SK-N-DZ (cell line): ENCODE data around the gene SOX21. TPM values are rescaled to one million over a fixed set of nuclear protein-coding genes. Genes with fewer than 3 reads are reported as not detected.
"Not testable (repeated sequence)": the region's sequence is repeated elsewhere in the genome, so short reads cannot be mapped to it uniquely, and the experiment has no call there.

Source experiments
- DNase-seq: peaks from one replicate; pipeline ENCODE4 v3.0.0-alpha.2; 2015; ENCODE audit warnings: low spot score
- polyA plus RNA-seq, 2 experiments: library from polyadenylated mRNA; depleted of rRNA; stranded (reverse); fragments of >200 nt; gene quantifications; 2 replicates each; pipeline ENCODE4 v1.2.3, GENCODE V29; 2014

SOX21 gene
- not detected in 2 replicates for polyA plus RNA-seq (2014; cell fraction: cytosol; rRNA removed)
- polyA plus RNA-seq (2014; cell fraction: nucleus; rRNA removed): not detected in 2 replicates

GRCh38 chr13:94712287-94712811 lies at the start of gene SOX21:
Gene SOX21, minus strand, starts transcription at chr13:94712545. Its CDS starts 496 bp downstream, at chr13:94712049.
- DNase-seq: no peak

- no peak for DNase-seq
Observed at GRCh38 chr13:94761407-94761806, 49.1 kb upstream of the SOX21 start.

- no peak for DNase-seq
Observed at GRCh38 chr13:94759120-94759728, 46.9 kb upstream of the SOX21 start.

- no peak for DNase-seq
Observed at GRCh38 chr13:94758436-94758960, 46.2 kb upstream of the SOX21 start.

- no peak for DNase-seq
Observed at GRCh38 chr13:94753327-94753726, 41.0 kb upstream of the SOX21 start.

- DNase-seq: no peak
Observed at GRCh38 chr13:94749162-94749561, 36.8 kb upstream of the SOX21 start.

- no peak for DNase-seq
Observed at GRCh38 chr13:94739235-94739634, 26.9 kb upstream of the SOX21 start.

- DNase-seq: no peak
Observed at GRCh38 chr13:94731028-94731427, 18.7 kb upstream of the SOX21 start.

GRCh38 chr13:94729941-94730340 lies 17.6 kb upstream of the SOX21 start:
- DNase-seq: not testable (repeated sequence)

- no peak for DNase-seq
Observed at GRCh38 chr13:94726425-94726824, 14.1 kb upstream of the SOX21 start.

- DNase-seq: no peak
Observed at GRCh38 chr13:94722609-94723345, 10.4 kb upstream of the SOX21 start.

- DNase-seq: not testable (repeated sequence)
Observed at GRCh38 chr13:94718697-94719096, 6.4 kb upstream of the SOX21 start.

- DNase-seq: no peak
Observed at GRCh38 chr13:94717916-94718315, 5.6 kb upstream of the SOX21 start.

- DNase-seq: no peak
Observed at GRCh38 chr13:94716016-94716415, 3.7 kb upstream of the SOX21 start.

- DNase-seq: no peak
Observed at GRCh38 chr13:94713561-94714182, 1.3 kb upstream of the SOX21 start.

- no peak for DNase-seq
Observed at GRCh38 chr13:94712812-94713560, 641 bp upstream of the SOX21 start.

GRCh38 chr13:94711561-94712286 lies 621 bp downstream of the SOX21 start:
- DNase-seq: peak; percentile 20

GRCh38 chr13:94710881-94711560 lies 1.3 kb downstream of the SOX21 start:
- DNase-seq: peak; percentile 29

GRCh38 chr13:94710065-94710781 lies 2.1 kb downstream of the SOX21 start:
- DNase-seq: no peak
